GM19438 (cell line): ENCODE results near the gene DIP2C.
"Not testable (repeated sequence)": the region's sequence is repeated elsewhere in the genome, so short reads cannot be mapped to it uniquely, and the experiment has no call there.

Experiments used
- ATAC-seq: cut with Tn5 transposase; IDR thresholded peaks from one replicate; pipeline ENCODE4 v1.9.1; 2021; ENCODE audit warnings: low read depth; ENCODE audit not compliant: unreplicated experiment

Gene DIP2C

DNA sequence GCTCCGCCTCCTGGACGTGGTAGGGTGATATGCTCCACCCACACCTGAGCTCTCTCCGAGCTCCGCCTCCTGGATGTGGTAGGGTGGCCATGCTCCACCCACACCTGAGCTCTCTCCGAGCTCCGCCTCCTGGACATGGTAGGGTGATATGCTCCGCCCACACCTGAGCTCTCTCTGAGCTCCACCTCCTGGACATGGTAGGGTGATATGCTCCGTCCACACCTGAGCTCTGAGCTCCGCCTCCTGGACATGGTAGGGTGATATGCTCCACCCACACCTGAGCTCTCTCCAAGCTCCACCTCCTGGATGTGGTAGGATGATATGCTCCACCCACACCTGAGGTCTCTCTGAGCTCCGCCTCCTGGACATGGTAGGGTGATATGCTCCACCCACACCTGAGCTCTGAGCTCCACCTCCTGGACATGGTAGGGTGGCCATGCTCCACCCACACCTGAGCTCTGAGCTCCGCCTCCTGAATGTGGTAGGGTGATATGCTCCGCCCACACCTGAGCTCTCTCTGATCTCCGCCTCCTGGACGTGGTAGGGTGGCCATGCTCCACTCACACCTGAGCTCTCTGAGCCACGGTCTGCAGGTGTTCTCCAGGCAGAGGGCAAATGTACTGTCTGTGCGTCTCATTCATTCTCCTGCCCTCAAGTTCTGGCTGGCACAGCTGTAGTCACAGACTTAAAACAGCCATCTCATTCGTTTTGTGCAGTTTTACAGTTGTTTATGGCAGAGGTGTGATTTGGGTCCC lies 252.4 kb downstream of the DIP2C start:
- no peak for ATAC-seq

GRCh38 chr10:436013-436697 lies 253.3 kb downstream of the DIP2C start:
- no peak for ATAC-seq

- ATAC-seq = no peak
These were observed 254.1 kb downstream of the DIP2C start for GRCh38 chr10:435397-435796.

DNA sequence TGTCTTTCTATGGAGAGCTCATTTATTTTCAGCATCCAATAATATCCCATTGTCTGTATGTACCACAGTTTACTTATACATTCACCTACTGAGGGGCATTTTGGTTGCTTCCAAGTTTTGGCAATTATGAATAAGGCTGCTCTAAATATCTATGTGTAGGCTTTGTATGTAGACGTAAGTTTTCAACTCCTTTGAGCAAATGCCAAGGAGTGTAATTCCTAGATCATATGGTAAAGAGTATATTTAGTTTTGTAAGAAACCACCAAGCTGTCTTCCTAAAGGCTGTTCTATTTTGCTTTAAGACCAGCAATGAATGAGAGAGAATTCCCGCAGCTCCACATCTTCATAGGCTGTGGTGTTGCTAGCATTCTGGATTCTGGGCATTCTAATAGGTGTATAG lies 259.8 kb downstream of the DIP2C start:
- no peak for ATAC-seq

GRCh38 chr10:427761-428519 lies 261.5 kb downstream of the DIP2C start:
- ATAC-seq = no peak

DNA sequence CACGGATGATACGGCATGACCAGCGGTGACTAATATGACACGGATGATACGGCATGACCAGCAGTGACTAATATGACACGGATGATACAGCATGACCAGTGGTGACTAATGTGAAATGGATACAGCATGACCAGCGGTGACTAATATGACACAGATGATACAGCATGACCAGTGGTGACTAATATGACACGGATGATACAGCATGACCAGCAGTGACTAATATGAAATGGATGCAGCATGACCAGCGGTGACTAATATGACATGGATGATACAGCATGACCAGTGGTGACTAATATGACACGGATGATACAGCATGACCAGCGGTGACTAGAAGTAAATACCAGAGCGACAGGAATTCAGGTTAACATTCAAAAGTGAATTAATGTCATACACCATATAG lies 264.1 kb downstream of the DIP2C start:
- ATAC-seq = not testable (repeated sequence)

- ATAC-seq = not testable (repeated sequence)
These were observed 264.7 kb downstream of the DIP2C start for GRCh38 chr10:424724-425123.

DNA sequence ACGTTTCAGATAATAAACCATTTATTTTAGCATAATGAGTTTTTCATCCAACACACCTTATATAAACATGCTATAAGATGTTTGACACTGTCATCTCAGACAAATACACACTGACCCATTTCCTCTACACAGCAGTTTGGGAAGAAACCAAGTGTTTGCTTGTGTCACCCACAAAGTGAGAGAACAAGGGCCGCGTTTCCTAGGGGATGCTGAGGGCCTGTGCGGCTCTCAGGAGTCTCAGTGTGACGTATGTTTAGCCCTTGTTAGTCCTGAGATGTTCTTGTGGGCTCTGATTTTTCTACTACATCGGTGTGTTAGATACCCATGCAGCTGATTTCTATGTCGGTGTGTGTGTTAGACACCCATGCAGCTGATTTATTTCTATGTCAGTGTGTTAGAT lies 266.3 kb downstream of the DIP2C start:
- ATAC-seq = no peak

DNA sequence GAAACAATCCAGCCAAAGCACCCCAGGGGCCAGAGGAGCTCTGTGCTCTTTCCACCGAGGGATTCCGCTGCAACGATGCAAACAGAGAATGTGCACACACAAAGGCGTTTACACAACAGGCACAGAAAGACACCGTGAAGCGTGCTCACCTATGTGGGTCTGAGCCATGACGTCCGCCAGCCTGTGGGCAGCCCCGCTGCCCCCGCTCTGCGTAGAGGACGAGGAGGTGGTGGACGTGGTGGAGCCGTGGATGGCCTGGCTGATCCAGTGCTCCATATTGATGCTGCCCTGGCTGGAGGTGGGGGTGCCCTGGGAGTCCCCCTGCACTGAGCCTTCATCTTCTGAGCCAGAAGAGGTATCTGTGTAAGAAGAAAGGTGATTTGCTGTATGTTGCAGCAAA lies 266.8 kb downstream of the DIP2C start:
- ATAC-seq = no peak

DNA sequence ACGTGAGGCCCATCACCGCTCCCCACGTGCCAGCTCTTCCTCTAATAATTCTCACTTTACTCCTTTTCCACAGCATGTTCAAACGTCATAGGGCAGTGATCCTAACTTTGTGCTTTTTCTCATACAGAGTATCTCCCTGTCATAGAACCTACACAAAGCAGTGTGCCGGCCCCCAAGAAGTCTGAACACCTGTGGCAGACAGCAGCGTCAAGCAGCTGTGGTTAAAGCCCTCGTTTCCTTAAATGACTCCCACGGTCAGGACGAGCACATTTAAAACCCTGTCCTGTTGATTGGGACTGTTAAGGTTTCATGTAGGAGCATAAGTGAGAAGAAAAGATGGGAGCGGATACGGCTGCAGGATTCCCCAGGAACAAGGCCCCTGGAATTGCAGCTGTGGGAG lies 267.2 kb downstream of the DIP2C start:
- no peak for ATAC-seq

DNA sequence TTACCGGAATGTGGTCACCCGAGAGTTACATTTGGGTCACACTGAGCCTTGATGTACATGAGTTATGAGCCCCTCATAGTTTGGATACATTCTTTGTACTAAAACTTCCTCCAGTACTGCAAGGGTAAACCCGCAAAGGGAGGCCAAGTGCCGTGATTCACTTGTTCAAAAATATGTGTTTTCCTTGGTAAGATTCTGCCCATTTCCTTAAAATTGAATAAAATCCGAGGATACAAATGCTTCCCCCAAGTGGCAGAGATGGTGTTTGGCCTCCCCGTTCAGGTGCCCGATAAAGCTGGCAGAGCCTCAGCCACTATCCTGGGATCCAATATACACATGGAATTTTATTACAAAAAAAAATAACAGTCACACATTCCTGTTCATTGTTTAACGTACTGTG lies 268.3 kb downstream of the DIP2C start:
- ATAC-seq = no peak

DNA sequence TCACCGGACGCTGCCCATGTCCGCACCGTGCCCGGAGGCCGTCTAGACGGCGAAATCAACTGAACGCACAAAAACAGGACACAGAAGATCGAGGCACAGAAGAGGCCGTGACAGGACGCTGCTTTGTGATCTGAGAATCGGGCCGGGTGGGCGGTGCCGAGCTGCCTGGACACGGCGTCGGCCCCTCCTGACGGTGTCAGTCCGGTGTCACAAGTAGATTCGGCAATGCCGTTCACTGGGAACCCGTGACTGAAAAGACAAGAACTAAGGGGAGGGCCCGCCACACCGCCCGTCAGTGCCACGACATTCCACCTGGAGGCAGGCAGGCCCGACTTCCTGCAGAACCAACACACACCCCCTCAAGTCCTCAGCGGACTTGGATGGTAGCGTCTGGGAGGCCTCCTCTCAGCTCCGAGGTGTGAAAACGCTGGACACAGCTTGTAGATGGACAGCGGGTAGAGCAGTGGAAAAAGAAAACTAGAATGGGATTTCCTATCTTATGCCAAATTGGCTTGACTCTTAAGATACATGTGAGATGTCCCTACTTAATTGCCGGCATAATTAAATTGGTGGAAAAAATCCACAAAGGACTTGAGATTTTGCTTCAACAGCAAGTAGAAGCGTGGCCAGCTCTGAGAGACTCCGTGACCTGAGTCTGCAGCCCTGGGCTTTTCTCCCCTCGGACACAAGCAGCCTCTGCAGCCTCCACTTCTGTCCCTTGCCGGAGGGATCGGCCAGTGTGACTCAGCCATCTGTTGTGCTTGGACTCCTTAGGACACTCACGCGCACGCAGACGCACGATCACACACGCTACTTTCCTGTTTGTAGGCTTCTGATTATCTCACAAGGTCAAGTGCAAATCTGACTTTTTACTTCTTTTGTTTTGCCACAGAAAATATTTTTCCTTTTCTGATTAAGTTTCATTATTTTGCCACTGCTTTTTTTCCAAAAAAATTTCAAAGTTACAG lies 269.0 kb downstream of the DIP2C start:
- no peak for ATAC-seq

DNA sequence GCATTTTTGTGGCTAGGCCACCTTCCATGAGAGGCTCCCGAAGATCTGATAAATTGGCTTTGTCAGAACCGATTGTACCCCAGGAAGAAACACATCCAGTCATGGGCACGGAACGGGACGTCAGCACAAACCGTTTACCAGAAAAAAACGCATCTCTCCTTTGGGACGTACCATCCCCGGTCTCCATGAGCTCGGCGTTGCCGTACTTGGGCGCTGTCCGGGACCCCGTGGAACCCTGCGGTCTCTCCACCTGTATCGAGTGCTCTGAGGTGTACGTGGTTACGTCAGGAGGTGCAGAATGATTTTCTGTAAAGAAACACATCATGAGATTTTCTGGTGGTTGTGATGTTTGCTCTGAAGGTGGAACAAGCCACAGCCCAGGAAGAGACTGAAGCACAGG lies 270.6 kb downstream of the DIP2C start:
- ATAC-seq = no peak

DNA sequence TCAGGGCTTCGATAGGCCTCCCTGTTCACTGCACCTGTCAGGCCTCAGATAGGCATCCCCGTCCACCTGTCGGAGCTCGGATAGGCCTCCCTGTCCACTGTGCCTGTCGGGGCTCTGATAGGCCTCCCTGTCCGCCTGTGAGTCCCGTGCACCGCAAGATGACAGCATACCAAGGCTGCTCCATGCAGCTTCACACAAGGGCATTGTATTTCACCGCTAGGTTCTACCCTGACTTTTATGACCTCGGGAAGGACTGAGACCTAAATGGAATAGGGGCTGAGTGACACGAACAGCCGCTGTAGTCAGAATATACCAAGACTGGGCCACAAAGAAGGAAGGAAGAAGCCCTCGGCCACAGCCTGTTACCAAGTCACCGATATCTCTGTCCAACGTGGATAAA lies 271.2 kb downstream of the DIP2C start:
- no peak for ATAC-seq

- no peak for ATAC-seq
These were observed 273.4 kb downstream of the DIP2C start for GRCh38 chr10:416091-416515.

DNA sequence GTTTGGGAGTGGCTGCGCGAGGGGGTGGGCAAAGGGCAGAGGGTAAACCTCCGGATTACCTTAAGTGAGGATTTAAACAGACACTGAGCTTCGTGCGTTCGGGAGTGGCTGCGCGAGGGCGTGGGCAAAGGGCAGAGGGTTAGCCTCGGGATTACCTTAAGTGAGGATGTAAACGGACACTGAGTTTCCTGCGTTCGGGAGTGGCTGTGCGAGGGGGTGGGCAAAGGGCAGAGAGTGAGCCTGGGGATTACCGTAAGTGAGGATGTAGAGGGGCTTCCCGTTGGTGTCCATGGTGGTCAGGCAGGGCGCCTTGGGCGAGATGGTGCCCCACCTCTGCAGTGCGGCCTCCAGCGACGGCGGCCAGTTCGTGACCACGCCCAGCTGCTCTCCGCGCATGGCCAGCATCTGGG lies 275.8 kb downstream of the DIP2C start:
- ATAC-seq = no peak

DNA sequence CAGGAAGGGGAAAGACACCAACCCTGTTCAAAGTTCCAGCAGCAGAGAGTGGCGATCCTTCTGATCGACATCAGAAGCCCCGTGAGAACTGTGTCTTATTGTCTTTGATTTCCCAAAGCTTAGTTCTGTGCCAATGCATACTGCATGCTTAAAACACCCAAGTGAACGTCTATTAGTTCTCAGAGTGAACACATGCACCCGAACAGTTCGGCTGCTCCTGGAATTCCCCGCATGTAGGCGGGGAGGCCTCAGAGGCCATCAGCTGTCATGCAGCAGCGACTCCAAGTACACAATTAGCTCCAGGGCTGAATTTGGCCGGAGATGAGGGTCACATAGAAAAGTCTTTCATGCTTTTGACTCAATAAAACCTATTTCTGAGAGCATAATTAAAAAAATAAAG lies 277.4 kb downstream of the DIP2C start:
- no peak for ATAC-seq

GRCh38 chr10:411603-412002 lies 277.9 kb downstream of the DIP2C start:
- ATAC-seq = no peak

DNA sequence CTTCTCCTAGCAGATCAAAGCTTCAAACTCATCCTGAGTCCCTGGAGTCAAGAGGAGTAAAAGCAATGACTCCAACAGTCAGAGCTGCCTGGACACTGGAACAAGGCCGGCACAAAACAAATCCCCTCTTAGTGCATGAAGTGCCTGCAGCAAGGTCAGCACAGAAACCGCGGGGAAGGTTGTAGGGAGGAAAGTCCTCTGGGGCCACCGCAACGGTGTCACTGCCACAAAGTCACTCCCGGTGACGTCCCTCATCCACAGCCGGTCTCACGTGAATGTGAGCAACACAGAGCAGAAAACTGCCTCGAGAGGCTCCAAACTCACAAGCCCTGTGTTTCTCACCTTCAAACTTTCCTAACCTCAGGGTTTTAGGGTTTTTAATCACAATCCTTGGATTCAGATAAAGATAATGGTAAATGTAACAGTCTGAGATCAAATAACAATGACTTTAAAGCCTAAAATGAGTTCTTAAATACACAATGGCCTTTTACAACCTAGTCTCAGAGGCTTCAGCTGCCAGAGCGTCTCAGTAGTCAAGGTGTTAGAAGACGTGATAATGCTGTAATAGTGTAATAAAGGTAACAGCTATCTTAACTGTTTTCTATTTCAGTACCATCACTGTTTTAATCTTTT lies 279.9 kb downstream of the DIP2C start:
- ATAC-seq = no peak

DNA sequence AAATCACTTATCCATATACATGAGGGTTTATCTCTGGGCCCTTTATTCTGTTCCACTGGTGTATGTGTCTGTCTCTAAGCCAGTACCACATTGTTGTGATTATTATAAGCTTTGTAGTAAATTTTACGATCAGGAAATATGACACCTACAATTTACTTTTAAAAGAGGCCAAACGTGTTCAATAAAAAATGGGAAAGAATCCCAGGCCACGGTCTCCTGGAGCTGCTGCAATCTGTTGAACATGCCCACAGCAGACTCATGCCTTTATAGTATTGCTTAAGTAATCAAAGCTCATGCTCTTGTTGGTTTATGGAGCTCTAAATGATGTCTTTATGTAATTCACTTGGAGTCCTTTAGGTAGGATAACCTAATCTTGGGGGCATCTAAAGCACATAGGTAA lies 281.2 kb downstream of the DIP2C start:
- ATAC-seq = no peak
